Glutamatergic neuron (in vitro differentiated cells): Measurements from ENCODE around the gene ZNRF3. TPM values are rescaled to one million over a fixed set of nuclear protein-coding genes. Genes with fewer than 3 reads are reported as not detected.

Experiments used
- DNase-seq: peaks from one replicate; pipeline ENCODE4 v3.0.0; 2022
- H3K27ac Mint-ChIP-seq: one replicate; pipeline ENCODE4 v1.8.0; 2020; ENCODE audit warnings: mild to moderate bottlenecking, mixed read lengths, inconsistent platforms; ENCODE audit not compliant: unreplicated experiment
- H3K27me3 Mint-ChIP-seq: one replicate; pipeline ENCODE4 v1.8.0; 2020; ENCODE audit warnings: mild to moderate bottlenecking, moderate library complexity, mixed read lengths, inconsistent platforms; ENCODE audit not compliant: unreplicated experiment
- H3K36me3 Mint-ChIP-seq: one replicate; pipeline ENCODE4 v1.8.0; 2020; ENCODE audit warnings: mild to moderate bottlenecking, mixed read lengths, inconsistent platforms; ENCODE audit not compliant: unreplicated experiment
- H3K4me1 Mint-ChIP-seq: one replicate; pipeline ENCODE4 v1.8.0; 2020; ENCODE audit warnings: mild to moderate bottlenecking, low read depth, mixed read lengths, inconsistent platforms; ENCODE audit not compliant: unreplicated experiment
- H3K4me3 Mint-ChIP-seq: one replicate; pipeline ENCODE4 v1.8.0; 2020; ENCODE audit warnings: mild to moderate bottlenecking, mixed read lengths, inconsistent platforms; ENCODE audit not compliant: unreplicated experiment
- H3K9me3 Mint-ChIP-seq: one replicate; pipeline ENCODE4 v1.8.0; 2020; ENCODE audit warnings: mild to moderate bottlenecking, moderate library complexity, mixed read lengths, inconsistent platforms; ENCODE audit not compliant: unreplicated experiment
- CTCF ChIP-seq: fragments of 200-600 bp; sonication (generic); IDR thresholded peaks from one replicate; pipeline ENCODE4 v1.5.0; 2021; ENCODE audit not compliant: partially characterized antibody, unreplicated experiment
- total RNA-seq: library from RNA; stranded (reverse); fragmentation: NEBNext Ultra II Directional; extraction: Animal tissue kit (Norgen Biotek cat#: 25700); gene quantifications from one replicate; pipeline ENCODE4 v1.2.1, GENCODE V29; 2021; ENCODE audit not compliant: unreplicated experiment

ZNRF3 gene
- total RNA-seq, 1 donor from 2014 or later = 8.3 TPM

GRCh38 chr22:29095459-29095858, 212.1 kb downstream of the ZNRF3 start:
- Mint-ChIP-seq H3K4me3 (no peak overlapping the region), H3K4me1 (peaks cover 10% of the 10 kb centered on the region), H3K27me3 (no peaks in the 10 kb centered on the region), H3K36me3 (no peaks in the 10 kb centered on the region), H3K27ac (no peak overlapping the region), H3K9me3 (no peaks in the 10 kb centered on the region)
- no peak for DNase-seq
- TF ChIP-seq CTCF = no peak

- H3K27me3 Mint-ChIP-seq = no peaks in the 10 kb centered on the region
- no peaks in the 10 kb centered on the region for H3K9me3 Mint-ChIP-seq
- TF ChIP-seq CTCF = no peak
- no peaks in the 10 kb centered on the region for H3K36me3 Mint-ChIP-seq
- DNase-seq = no peak
- no peak overlapping the region for H3K4me3 Mint-ChIP-seq
- no peak overlapping the region for H3K27ac Mint-ChIP-seq
- H3K4me1 Mint-ChIP-seq = peaks cover 11% of the 10 kb centered on the region
Measured at GRCh38 chr22:29096736-29097669, 213.6 kb downstream of the ZNRF3 start.

- Mint-ChIP-seq H3K4me3 (no peak overlapping the region), H3K27ac (no peak overlapping the region), H3K4me1 (peaks cover 23% of the 10 kb centered on the region), H3K9me3 (no peaks in the 10 kb centered on the region), H3K27me3 (peaks cover 2% of the 10 kb centered on the region), H3K36me3 (no peaks in the 10 kb centered on the region)
- no peak for TF ChIP-seq CTCF
- no peak for DNase-seq
Measured at GRCh38 chr22:29098296-29098695, 214.9 kb downstream of the ZNRF3 start.

GRCh38 chr22:29102300-29102699, 218.9 kb downstream of the ZNRF3 start:
- peaks cover 38% of the 10 kb centered on the region for H3K4me1 Mint-ChIP-seq
- no peak for TF ChIP-seq CTCF
- no peak for DNase-seq
- no peaks in the 10 kb centered on the region for H3K9me3 Mint-ChIP-seq
- no peak overlapping the region for H3K27ac Mint-ChIP-seq
- H3K36me3 Mint-ChIP-seq = no peaks in the 10 kb centered on the region
- no peak overlapping the region for H3K4me3 Mint-ChIP-seq
- peaks cover 5% of the 10 kb centered on the region for H3K27me3 Mint-ChIP-seq

- Mint-ChIP-seq H3K27me3 (peaks cover 5% of the 10 kb centered on the region), H3K9me3 (no peaks in the 10 kb centered on the region), H3K4me1 (peaks cover 35% of the 10 kb centered on the region), H3K36me3 (no peaks in the 10 kb centered on the region), H3K4me3 (peak overlapping the region; percentile 16), H3K27ac (peak overlapping the region; percentile 43)
- DNase-seq = no peak
- no peak for TF ChIP-seq CTCF
Measured at GRCh38 chr22:29103121-29103520, 219.7 kb downstream of the ZNRF3 start.
